ENCODE measurements around the gene OR7G2.

Gene OR7G2

DNA sequence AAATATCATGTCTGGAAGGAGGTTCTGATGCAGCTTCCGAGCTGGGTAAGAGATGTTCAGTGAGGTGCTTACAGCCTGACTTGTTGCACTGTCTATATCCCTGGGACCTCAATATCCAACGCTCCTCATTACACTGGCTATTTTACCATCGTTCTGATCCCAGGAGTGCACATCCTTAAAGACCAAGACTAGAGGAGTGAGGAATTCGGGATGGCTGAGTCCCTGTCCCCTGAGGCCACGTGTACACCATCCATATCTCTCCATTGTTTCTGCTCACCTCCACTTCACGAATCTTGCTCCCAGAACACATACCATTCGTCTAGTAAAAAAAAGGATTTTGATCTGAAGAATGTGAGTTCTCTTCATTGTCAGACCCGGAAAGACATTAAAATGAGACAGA lies at the start of gene OR7G2:
Gene OR7G2 (minus strand): TSS at position 101 of the 400 bp plus-strand sequence. CDS start 4,232 bp downstream, outside the sequence.
- Mint-ChIP-seq H3K4me1 (no peaks in the 10 kb centered on the region), H3K27ac (no peak within 1 kb of the TSS), H3K4me3 (no peak within 1 kb of the TSS), H3K36me3 (no peaks in the 10 kb centered on the region), H3K9me3 (no peaks in the 10 kb centered on the region), H3K27me3 (peaks cover 19% of the 10 kb centered on the region)
- no peak for ATAC-seq

DNA sequence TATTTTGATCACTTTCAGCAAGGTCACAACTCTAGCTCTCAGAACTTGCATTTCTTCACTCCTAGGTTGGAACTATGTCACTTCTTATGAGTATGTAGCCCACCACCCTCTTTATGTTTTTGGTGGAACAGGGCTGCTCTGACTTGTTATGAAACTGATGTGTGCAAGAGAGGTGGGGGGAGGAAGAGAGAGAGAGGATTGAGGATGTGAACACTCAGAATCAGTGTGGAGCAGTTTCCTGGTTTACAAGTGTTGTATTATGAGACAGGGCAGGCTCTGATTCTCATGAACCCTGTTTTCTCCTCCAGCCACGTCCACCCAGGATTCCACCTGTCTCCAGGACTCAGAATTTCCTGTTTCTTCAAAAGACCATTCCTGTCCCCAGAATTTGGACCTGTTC lies 49.0 kb upstream of the OR7G2 start:
- Mint-ChIP-seq H3K36me3 (peaks cover 100% of the 10 kb centered on the region), H3K4me3 (no peak overlapping the region), H3K4me1 (peaks cover 45% of the 10 kb centered on the region), H3K9me3 (peaks cover 29% of the 10 kb centered on the region), H3K27ac (peak overlapping the region; percentile 77), H3K27me3 (no peaks in the 10 kb centered on the region)
- ATAC-seq: peak; percentile 77

- Mint-ChIP-seq H3K9me3 (peaks cover 27% of the 10 kb centered on the region), H3K27ac (peak overlapping the region; percentile 77), H3K4me1 (peaks cover 52% of the 10 kb centered on the region), H3K27me3 (no peaks in the 10 kb centered on the region), H3K4me3 (no peak overlapping the region), H3K36me3 (peaks cover 100% of the 10 kb centered on the region)
- no peak for ATAC-seq
Observed at GRCh38 chr19:9155591-9155990, 48.3 kb upstream of the OR7G2 start.

- H3K27me3 Mint-ChIP-seq: no peaks in the 10 kb centered on the region
- H3K4me3 Mint-ChIP-seq: no peak overlapping the region
- peaks cover 98% of the 10 kb centered on the region for H3K36me3 Mint-ChIP-seq
- no peak overlapping the region for H3K27ac Mint-ChIP-seq
- ATAC-seq: no peak
- H3K9me3 Mint-ChIP-seq: peaks cover 27% of the 10 kb centered on the region
- peaks cover 64% of the 10 kb centered on the region for H3K4me1 Mint-ChIP-seq
Observed at GRCh38 chr19:9151367-9151766, 44.1 kb upstream of the OR7G2 start.

DNA sequence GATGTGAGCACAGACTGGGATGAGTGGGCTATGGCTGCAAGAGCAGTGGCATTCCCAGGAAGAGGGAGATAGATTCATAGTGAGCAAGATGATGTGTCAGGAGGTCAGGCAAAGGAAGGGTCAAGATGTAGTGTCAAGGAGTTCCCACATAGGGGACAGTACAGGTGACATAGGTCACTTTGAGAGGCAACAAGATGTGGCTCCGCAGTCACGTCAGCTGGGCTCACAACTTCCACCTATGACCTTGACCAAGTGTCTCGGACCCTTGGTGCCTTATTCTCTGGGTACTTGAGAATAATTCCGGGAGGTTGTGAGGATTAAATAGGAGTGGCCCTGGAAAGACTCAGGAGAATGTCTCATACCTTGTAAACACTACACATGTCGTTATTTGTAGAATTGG lies 43.4 kb upstream of the OR7G2 start:
- H3K27me3 Mint-ChIP-seq: no peaks in the 10 kb centered on the region
- no peak overlapping the region for H3K4me3 Mint-ChIP-seq
- no peak for ATAC-seq
- H3K9me3 Mint-ChIP-seq: peaks cover 28% of the 10 kb centered on the region
- no peak overlapping the region for H3K27ac Mint-ChIP-seq
- H3K36me3 Mint-ChIP-seq: peaks cover 94% of the 10 kb centered on the region
- H3K4me1 Mint-ChIP-seq: peaks cover 57% of the 10 kb centered on the region

DNA sequence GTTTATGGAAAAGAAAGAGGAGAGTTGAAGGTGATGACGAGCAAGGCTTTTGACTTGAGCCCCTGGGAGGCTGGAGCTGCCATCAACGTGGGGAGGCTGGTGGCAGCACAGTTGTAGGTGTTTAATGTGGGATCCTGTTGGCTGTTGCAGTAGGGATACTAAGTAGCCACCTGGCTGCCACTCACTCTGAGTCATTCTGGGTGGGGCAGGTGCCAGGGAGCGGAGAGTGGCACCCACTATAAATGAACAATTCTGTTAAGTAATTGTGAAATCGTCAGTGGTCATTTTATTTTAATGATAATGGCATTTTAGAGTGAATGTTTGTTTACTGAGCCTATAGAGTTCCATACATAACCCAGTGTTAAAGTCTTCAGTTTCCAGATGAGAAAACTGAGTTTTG lies 42.7 kb upstream of the OR7G2 start:
- H3K9me3 Mint-ChIP-seq: peaks cover 26% of the 10 kb centered on the region
- ATAC-seq: no peak
- H3K36me3 Mint-ChIP-seq: peaks cover 94% of the 10 kb centered on the region
- H3K27ac Mint-ChIP-seq: no peak overlapping the region
- H3K27me3 Mint-ChIP-seq: no peaks in the 10 kb centered on the region
- H3K4me3 Mint-ChIP-seq: no peak overlapping the region
- H3K4me1 Mint-ChIP-seq: peaks cover 51% of the 10 kb centered on the region

DNA sequence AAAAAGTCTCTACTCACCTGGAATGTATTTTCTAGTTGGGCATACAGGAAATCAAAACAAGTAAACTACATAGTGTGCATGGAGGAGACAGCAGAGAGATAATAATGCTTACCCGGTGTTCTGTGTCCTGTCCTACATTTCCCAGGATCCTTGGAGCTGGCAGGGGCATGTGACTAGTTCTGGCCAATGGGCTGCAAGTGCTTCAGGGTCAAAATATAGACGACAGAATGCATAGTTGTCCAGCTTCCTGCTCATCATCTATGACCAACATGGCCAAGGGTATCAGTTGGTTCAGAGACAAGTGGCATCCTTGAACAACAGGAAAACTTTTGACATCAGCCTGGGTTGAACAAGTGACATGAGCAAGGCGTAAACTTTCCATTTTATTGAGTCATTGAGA lies 41.4 kb upstream of the OR7G2 start:
- Mint-ChIP-seq H3K27me3 (no peaks in the 10 kb centered on the region), H3K4me3 (no peak overlapping the region), H3K4me1 (peaks cover 47% of the 10 kb centered on the region), H3K9me3 (peaks cover 25% of the 10 kb centered on the region), H3K36me3 (peaks cover 94% of the 10 kb centered on the region), H3K27ac (no peak overlapping the region)
- no peak for ATAC-seq

- Mint-ChIP-seq H3K4me1 (peaks cover 50% of the 10 kb centered on the region), H3K36me3 (peaks cover 91% of the 10 kb centered on the region), H3K27ac (no peak overlapping the region), H3K4me3 (no peak overlapping the region), H3K27me3 (no peaks in the 10 kb centered on the region), H3K9me3 (peaks cover 18% of the 10 kb centered on the region)
- no peak for ATAC-seq
Observed at GRCh38 chr19:9146882-9147281, 39.6 kb upstream of the OR7G2 start.

- no peak overlapping the region for H3K4me3 Mint-ChIP-seq
- no peak for ATAC-seq
- no peak overlapping the region for H3K27ac Mint-ChIP-seq
- peaks cover 76% of the 10 kb centered on the region for H3K36me3 Mint-ChIP-seq
- H3K4me1 Mint-ChIP-seq: peaks cover 46% of the 10 kb centered on the region
- peaks cover 12% of the 10 kb centered on the region for H3K9me3 Mint-ChIP-seq
- H3K27me3 Mint-ChIP-seq: no peaks in the 10 kb centered on the region
Observed at GRCh38 chr19:9144920-9145319, 37.6 kb upstream of the OR7G2 start.

DNA sequence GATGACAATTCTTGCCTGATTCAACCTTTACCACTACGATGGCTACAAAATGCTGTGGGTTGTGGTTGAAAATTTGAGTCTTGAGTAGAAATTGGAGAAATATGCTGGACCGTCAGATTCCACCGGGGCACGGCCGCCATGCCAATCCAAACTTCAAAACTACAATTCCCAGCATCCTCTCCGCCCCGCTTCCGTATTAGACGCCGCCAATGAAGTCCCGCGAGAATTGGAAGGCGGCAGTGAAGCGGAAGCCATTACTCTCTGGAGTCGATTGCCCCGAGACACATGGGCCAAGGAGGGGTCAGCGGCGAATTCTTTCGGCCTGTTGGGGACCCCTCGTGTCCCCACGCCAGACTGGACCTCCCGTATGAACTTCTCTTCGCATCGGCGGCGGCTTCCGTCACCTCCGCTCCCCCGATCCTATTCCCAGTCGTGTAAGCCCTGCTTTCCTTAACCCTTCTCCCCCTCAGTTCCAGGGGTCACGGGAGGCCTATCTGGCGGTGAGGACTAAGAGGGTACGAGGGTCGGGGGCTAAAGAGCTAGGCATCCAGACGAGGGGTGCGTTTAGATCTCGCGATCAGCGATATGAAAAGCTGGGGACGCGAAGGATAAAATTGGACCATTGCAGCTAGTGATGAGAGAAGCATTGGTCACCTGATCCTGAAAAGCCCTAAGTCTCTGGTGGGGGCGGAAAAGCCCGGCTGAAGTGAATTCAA lies 33.0 kb upstream of the OR7G2 start, which contains the start of gene ZNF317:
Gene ZNF317 (plus strand): TSS at position 239 of the 716 bp plus-strand sequence. CDS start 15,620 bp downstream, outside the sequence.
- Mint-ChIP-seq H3K4me3 (peak within 1 kb of the TSS; percentile 98), H3K27ac (peak within 1 kb of the TSS; percentile 98), H3K27me3 (no peaks in the 10 kb centered on the region), H3K36me3 (peaks cover 36% of the 10 kb centered on the region), H3K4me1 (peaks cover 39% of the 10 kb centered on the region), H3K9me3 (peaks cover 4% of the 10 kb centered on the region)
- peak; percentile 97 for ATAC-seq

DNA sequence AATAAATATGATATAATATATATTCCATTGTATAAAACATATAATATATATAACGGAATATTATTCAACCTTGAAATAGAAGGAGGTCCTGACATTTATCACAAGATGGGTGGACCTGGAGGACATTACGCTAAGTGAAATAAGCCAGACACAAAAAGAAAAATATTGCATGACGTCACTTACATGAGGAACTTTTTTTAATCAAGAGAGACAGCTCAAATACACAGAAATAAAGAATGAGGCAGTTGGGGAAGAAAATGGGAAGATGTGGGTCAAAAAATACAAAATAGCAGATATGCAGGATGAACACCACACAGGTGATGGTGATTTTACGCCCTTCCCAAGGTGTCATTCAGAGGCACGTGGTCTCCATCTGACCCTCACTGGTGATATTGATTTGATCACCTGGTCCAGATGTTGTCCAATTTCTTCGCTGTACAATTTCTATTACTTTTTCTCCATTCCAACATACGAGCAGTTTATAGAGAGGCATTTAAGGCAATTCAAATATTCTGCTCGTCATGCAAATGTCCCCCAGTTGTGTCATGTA lies 32.4 kb upstream of the OR7G2 start:
- Mint-ChIP-seq H3K27ac (peak overlapping the region; percentile 98), H3K4me3 (peak overlapping the region; percentile 98), H3K9me3 (peaks cover 3% of the 10 kb centered on the region), H3K36me3 (peaks cover 29% of the 10 kb centered on the region), H3K27me3 (no peaks in the 10 kb centered on the region), H3K4me1 (peaks cover 39% of the 10 kb centered on the region)
- ATAC-seq: no peak

DNA sequence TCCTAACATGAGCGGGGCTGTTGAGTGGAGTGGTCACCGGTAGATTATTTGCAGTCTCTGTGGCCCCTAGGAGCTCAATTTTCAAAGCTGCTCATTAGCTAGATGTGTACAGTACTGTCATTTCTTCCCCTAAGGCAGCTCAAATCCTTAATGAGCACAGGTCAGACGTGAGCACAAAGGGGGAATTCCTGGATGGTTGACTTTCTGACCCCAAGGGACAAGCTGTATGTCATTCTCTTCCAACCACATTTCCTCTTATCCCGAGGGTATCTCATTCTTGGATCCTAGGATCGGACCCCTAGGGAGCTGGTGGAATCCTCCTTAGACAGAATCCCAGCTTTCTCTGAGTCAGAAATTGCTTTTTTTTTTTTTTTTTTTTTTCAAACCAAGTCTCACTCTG lies 25.1 kb upstream of the OR7G2 start:
- peaks cover 7% of the 10 kb centered on the region for H3K27me3 Mint-ChIP-seq
- H3K4me1 Mint-ChIP-seq: peaks cover 12% of the 10 kb centered on the region
- H3K4me3 Mint-ChIP-seq: no peak overlapping the region
- H3K36me3 Mint-ChIP-seq: no peaks in the 10 kb centered on the region
- peaks cover 4% of the 10 kb centered on the region for H3K9me3 Mint-ChIP-seq
- no peak overlapping the region for H3K27ac Mint-ChIP-seq
- peak; percentile 20 for ATAC-seq

DNA sequence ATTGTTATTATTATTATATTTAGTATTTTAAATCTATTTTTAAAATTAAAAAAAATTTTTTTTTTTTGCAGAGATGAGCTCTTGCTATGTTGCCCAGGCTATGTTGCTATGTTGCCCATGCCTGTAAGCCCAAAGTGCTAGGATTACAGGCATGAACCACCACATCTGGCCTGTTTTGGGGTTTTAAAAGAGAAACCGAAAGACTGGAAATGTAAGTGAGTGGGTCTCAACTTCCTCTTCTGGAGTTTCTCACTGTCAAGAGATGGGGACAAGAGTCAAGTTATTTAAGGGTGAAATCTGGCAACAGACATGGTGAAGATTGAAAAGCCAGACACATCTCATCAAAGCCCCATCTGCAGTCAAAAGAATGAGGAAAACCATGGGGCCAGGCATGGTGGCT lies 23.7 kb upstream of the OR7G2 start:
- H3K4me3 Mint-ChIP-seq: no peak overlapping the region
- peaks cover 12% of the 10 kb centered on the region for H3K4me1 Mint-ChIP-seq
- H3K27me3 Mint-ChIP-seq: peaks cover 22% of the 10 kb centered on the region
- H3K27ac Mint-ChIP-seq: no peak overlapping the region
- peaks cover 7% of the 10 kb centered on the region for H3K9me3 Mint-ChIP-seq
- no peaks in the 10 kb centered on the region for H3K36me3 Mint-ChIP-seq
- ATAC-seq: peak; percentile 74

DNA sequence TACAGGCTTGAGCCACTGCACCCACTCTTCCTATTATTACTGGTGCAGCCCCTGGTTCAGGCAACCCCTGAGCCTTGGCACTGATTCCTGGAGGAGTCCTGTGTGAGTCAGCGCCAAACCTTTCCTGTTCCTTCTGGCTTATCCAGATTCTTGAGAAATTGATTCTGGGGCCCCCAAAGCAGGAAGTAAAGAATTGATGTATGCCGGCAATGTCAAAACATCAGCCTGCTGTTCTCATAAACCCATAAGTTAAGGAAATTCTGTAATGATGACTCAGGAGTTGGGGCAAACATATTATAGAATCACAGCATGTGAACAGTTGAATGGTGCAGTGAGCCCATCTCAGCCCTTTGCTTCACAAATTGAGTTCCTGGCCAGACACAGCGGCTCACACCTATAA lies 20.9 kb upstream of the OR7G2 start:
- H3K4me3 Mint-ChIP-seq: no peak overlapping the region
- H3K27me3 Mint-ChIP-seq: peaks cover 35% of the 10 kb centered on the region
- no peaks in the 10 kb centered on the region for H3K36me3 Mint-ChIP-seq
- H3K27ac Mint-ChIP-seq: no peak overlapping the region
- peaks cover 7% of the 10 kb centered on the region for H3K9me3 Mint-ChIP-seq
- peaks cover 12% of the 10 kb centered on the region for H3K4me1 Mint-ChIP-seq
- no peak for ATAC-seq

GRCh38 chr19:9126900-9127405 lies 19.7 kb upstream of the OR7G2 start, which contains the start of gene OR7G3:
Gene OR7G3 (minus strand): TSS chr19:9126950. CDS start chr19:9126950, 0 bp downstream.
- Mint-ChIP-seq H3K27me3 (peaks cover 38% of the 10 kb centered on the region), H3K36me3 (no peaks in the 10 kb centered on the region), H3K4me1 (peaks cover 12% of the 10 kb centered on the region), H3K9me3 (peaks cover 7% of the 10 kb centered on the region), H3K27ac (no peak within 1 kb of the TSS), H3K4me3 (no peak within 1 kb of the TSS)
- ATAC-seq: no peak

DNA sequence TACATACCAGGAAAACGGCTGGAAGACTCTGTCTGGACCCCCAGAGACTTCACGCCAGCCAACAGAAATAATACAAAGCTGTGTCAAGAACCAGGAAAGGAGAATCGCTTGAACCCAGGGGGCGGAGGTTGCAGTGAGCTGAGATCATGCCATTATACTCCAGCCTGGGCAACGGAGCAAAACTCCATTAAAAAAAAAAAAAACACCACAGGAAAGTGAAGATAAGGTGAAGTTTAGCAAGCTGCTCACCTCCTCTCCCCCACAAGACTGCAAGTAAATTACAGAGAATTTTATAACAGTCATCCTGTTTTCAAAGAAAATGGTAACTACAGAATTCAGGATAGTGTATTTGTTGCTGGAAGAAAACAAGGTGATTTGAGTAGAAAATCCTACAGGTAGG lies 9.3 kb upstream of the OR7G2 start:
- H3K27me3 Mint-ChIP-seq: peaks cover 9% of the 10 kb centered on the region
- H3K9me3 Mint-ChIP-seq: peaks cover 5% of the 10 kb centered on the region
- no peaks in the 10 kb centered on the region for H3K36me3 Mint-ChIP-seq
- H3K4me3 Mint-ChIP-seq: no peak overlapping the region
- ATAC-seq: no peak
- no peaks in the 10 kb centered on the region for H3K4me1 Mint-ChIP-seq
- no peak overlapping the region for H3K27ac Mint-ChIP-seq

All from stimulated activated memory B cell treated with anti-CD40 and anti-IgM and Interleukin-4, amounts not matched to agents 10 μg/mL and 1 μg/mL and 100 μg/mL, for 72 hours (primary cell).